GM23338 (cell line): ENCODE data around the gene EGFR. TPM values are rescaled to one million over a fixed set of nuclear protein-coding genes. Genes with fewer than 3 reads are reported as not detected.

Experiments
- ATAC-seq: fragments of 200-7000 bp; cut with Tn5 transposase; 3 replicates; pipeline ENCODE4 v1.9.1; 2020
- DNase-seq: peaks from one replicate; pipeline ENCODE4 v3.0.0-alpha.2; 2015; ENCODE audit warnings: low spot score
- H2AFZ ChIP-seq: fragments of 200-600 bp; sonication (generic); 2 replicates; pipeline ENCODE4 v1.8.0; 2016; ENCODE audit warnings: antibody characterized with exemption, mild to moderate bottlenecking, moderate library complexity
- H3F3A ChIP-seq: fragments of 200-600 bp; sonication (generic); replicated peaks from 2 replicates; pipeline ENCODE4 v1.8.0; 2017; ENCODE audit warnings: antibody characterized with exemption, mixed run types, low read depth
- H3K27ac ChIP-seq: fragments of 200-600 bp; sonication (generic); 2 replicates; pipeline ENCODE4 v1.6.1; 2016; ENCODE audit warnings: low read depth
- H3K27me3 ChIP-seq: fragments of 200-600 bp; sonication (generic); 2 replicates; pipeline ENCODE4 v1.8.0; 2016; ENCODE audit warnings: mild to moderate bottlenecking, mixed run types, moderate library complexity; ENCODE audit not compliant: insufficient read depth
- H3K36me3 ChIP-seq: fragments of 200-600 bp; sonication (generic); 2 replicates; pipeline ENCODE4 v1.8.0; 2016; ENCODE audit warnings: mild to moderate bottlenecking; ENCODE audit not compliant: insufficient read depth
- H3K4me1 ChIP-seq: fragments of 200-600 bp; sonication (generic); 2 replicates; pipeline ENCODE4 v1.8.0; 2016; ENCODE audit warnings: mild to moderate bottlenecking, moderate library complexity; ENCODE audit not compliant: insufficient read depth
- H3K4me2 ChIP-seq: fragments of 200-600 bp; sonication (generic); 2 replicates; pipeline ENCODE4 v1.7.1; 2017; ENCODE audit warnings: mixed run types
- H3K4me3 ChIP-seq: fragments of 200-600 bp; sonication (generic); 2 replicates; pipeline ENCODE4 v1.6.1; 2016; ENCODE audit warnings: mixed run types
- H3K79me2 ChIP-seq: fragments of 200-600 bp; sonication (generic); replicated peaks from 2 replicates; pipeline ENCODE4 v1.8.0; 2017; ENCODE audit warnings: mild to moderate bottlenecking; ENCODE audit not compliant: insufficient read depth
- H3K9me2 ChIP-seq: fragments of 200-600 bp; sonication (generic); 2 replicates; pipeline ENCODE4 v1.8.0; 2017; ENCODE audit not compliant: insufficient read depth
- H4K20me1 ChIP-seq: fragments of 200-600 bp; sonication (generic); replicated peaks from 2 replicates; pipeline ENCODE4 v1.8.0; 2017; ENCODE audit warnings: mild to moderate bottlenecking; ENCODE audit not compliant: insufficient read depth
- H3K27ac Mint-ChIP-seq: 2 replicates; pipeline ENCODE4 v1.8.0; 2020; ENCODE audit warnings: inconsistent platforms, mild to moderate bottlenecking, moderate library complexity, mixed read lengths
- H3K27me3 Mint-ChIP-seq: 3 replicates; pipeline ENCODE4 v1.8.0; 2022; ENCODE audit warnings: low read depth, mild to moderate bottlenecking, moderate library complexity, mixed read lengths, inconsistent platforms; ENCODE audit not compliant: insufficient read depth, poor library complexity
- H3K36me3 Mint-ChIP-seq: 3 replicates; pipeline ENCODE4 v1.8.0; 2021; ENCODE audit warnings: low read depth, mild to moderate bottlenecking, inconsistent platforms, moderate library complexity, mixed read lengths
- H3K4me1 Mint-ChIP-seq: 3 replicates; pipeline ENCODE4 v1.8.0; 2020; ENCODE audit warnings: mild to moderate bottlenecking, inconsistent platforms, mixed read lengths
- H3K4me3 Mint-ChIP-seq: 3 replicates; pipeline ENCODE4 v1.8.0; 2021; ENCODE audit warnings: moderate library complexity, mild to moderate bottlenecking, inconsistent platforms, mixed read lengths
- H3K9me3 Mint-ChIP-seq: 3 replicates; pipeline ENCODE4 v1.8.0; 2020; ENCODE audit warnings: moderate library complexity, mild to moderate bottlenecking, inconsistent platforms, mixed read lengths
- CREB1 ChIP-seq: fragments of 250-450 bp; sonication (Bioruptor Pico); IDR thresholded peaks from 2 replicates; pipeline ENCODE4 v1.5.0; 2020; ENCODE audit warnings: low read depth, mild to moderate bottlenecking, moderate library complexity
- EZH2 ChIP-seq: fragments of 200-600 bp; sonication (generic); IDR thresholded peaks from one replicate; pipeline ENCODE4 v1.8.0; 2017; ENCODE audit warnings: antibody characterized with exemption, mild to moderate bottlenecking, low read depth; ENCODE audit not compliant: unreplicated experiment
- JUNB ChIP-seq: IDR thresholded peaks from one replicate; pipeline ENCODE4 v1.6.1; 2016; ENCODE audit warnings: antibody characterized with exemption; ENCODE audit not compliant: unreplicated experiment
- NANOG ChIP-seq: IDR thresholded peaks from 2 replicates; pipeline ENCODE4 v1.6.1; 2016; ENCODE audit warnings: antibody characterized with exemption, borderline replicate concordance
- STAT1 ChIP-seq: IDR thresholded peaks from one replicate; pipeline ENCODE4 v1.6.1; 2016; ENCODE audit warnings: antibody characterized with exemption; ENCODE audit not compliant: unreplicated experiment
- ZNF114 ChIP-seq: fragments of 250-450 bp; sonication (Bioruptor Pico); IDR thresholded peaks from 2 replicates; pipeline ENCODE4 v1.5.0; 2020; ENCODE audit warnings: mild to moderate bottlenecking, moderate library complexity
- ZNF331 ChIP-seq: fragments of 250-450 bp; sonication (Bioruptor Pico); IDR thresholded peaks from 2 replicates; pipeline ENCODE4 v1.5.0; 2020; ENCODE audit warnings: low read depth, mild to moderate bottlenecking, moderate library complexity
- polyA plus RNA-seq: library from polyadenylated mRNA; unstranded; fragments of >200 nt; fragmentation: Nextera tagmentation; extraction: Ambion mirVana; gene quantifications from 2 replicates; pipeline ENCODE4 v1.2.1, GENCODE V29; 2016
- total RNA-seq: library from RNA; depleted of rRNA; stranded (reverse); fragments of >200 nt; shearing (Covaris generic); gene quantifications from 2 replicates; pipeline ENCODE4 v1.2.3, GENCODE V29; 2014
- TF ChIP-seq, protein P1 (sequence below), 2 experiments: fragments of 200-600 bp in 1 of 2; sonication (generic) in 1 of 2; conservative IDR thresholded peaks; 2 replicates each; pipeline versions ENCODE4 v1.5.1 to v1.6.1; 2016 to 2017; ENCODE audit warnings: antibody characterized with exemption in 2 of 2, low read depth in 2 of 2, mild to moderate bottlenecking in 2 of 2, moderate library complexity in 1 of 2
- TF ChIP-seq, protein P2 (sequence below): IDR thresholded peaks from one replicate; pipeline ENCODE4 v1.6.1; 2018; ENCODE audit warnings: antibody characterized with exemption; ENCODE audit not compliant: unreplicated experiment
- TF ChIP-seq, protein P3 (sequence below): IDR thresholded peaks from 2 replicates; pipeline ENCODE4 v1.6.1; 2016; ENCODE audit warnings: antibody characterized with exemption

The EGFR gene
- total and polyA plus RNA-seq, 2 experiments from 2014 or later: 1.5 to 4.5 TPM

DNA sequence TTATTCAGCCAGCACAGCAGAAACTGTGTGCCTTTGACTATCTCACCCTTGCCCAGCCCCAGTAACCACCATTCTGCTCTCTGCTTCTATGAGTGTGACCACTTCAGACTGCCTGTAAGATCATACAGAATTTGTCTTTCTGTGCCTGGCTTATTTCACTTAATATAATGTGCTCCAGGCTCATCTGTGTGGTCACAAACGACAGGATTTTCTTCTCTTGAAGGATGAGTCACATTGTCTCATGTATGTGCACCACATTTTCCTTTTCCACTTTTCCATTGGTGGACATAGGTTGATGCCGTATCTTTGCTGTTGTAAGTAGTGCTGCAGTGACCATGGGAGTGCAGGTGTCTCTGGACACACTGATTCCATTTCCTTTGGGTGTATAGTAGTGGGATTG lies 223.8 kb downstream of the EGFR start:
- Histone ChIP-seq H3K27ac (no peak overlapping the region), H3K9me2 (no peaks in the 10 kb centered on the region), H3K36me3 (no peaks in the 10 kb centered on the region), H3K4me2 (no peak overlapping the region), H2AFZ (no peak overlapping the region), H4K20me1 (no peaks in the 10 kb centered on the region), H3K4me3 (no peak overlapping the region), H3K79me2 (no peaks in the 10 kb centered on the region), H3K4me1 (no peaks in the 10 kb centered on the region), H3K27me3 (no peaks in the 10 kb centered on the region), H3F3A (no peaks in the 10 kb centered on the region)
- TF ChIP-seq CREB1 (no peak), ZNF114 (CRISPR knock-in tag) (no peak), STAT1 (no peak)
- TF ChIP-seq, protein P1, sequence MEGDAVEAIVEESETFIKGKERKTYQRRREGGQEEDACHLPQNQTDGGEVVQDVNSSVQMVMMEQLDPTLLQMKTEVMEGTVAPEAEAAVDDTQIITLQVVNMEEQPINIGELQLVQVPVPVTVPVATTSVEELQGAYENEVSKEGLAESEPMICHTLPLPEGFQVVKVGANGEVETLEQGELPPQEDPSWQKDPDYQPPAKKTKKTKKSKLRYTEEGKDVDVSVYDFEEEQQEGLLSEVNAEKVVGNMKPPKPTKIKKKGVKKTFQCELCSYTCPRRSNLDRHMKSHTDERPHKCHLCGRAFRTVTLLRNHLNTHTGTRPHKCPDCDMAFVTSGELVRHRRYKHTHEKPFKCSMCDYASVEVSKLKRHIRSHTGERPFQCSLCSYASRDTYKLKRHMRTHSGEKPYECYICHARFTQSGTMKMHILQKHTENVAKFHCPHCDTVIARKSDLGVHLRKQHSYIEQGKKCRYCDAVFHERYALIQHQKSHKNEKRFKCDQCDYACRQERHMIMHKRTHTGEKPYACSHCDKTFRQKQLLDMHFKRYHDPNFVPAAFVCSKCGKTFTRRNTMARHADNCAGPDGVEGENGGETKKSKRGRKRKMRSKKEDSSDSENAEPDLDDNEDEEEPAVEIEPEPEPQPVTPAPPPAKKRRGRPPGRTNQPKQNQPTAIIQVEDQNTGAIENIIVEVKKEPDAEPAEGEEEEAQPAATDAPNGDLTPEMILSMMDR (conservative IDR thresholded peaks at IDR 0.05; ENCODE audit: low read depth in 2 of 2): no peak
- Mint-ChIP-seq H3K9me3 (no peaks in the 10 kb centered on the region), H3K27me3 (peaks cover 4% of the 10 kb centered on the region), H3K36me3 (no peaks in the 10 kb centered on the region), H3K4me3 (no peak overlapping the region), H3K27ac (no peak overlapping the region), H3K4me1 (peaks cover 2% of the 10 kb centered on the region; the same call in 1 of the 3 replicates)
- DNase-seq (no peak), ATAC-seq (no peak)

DNA sequence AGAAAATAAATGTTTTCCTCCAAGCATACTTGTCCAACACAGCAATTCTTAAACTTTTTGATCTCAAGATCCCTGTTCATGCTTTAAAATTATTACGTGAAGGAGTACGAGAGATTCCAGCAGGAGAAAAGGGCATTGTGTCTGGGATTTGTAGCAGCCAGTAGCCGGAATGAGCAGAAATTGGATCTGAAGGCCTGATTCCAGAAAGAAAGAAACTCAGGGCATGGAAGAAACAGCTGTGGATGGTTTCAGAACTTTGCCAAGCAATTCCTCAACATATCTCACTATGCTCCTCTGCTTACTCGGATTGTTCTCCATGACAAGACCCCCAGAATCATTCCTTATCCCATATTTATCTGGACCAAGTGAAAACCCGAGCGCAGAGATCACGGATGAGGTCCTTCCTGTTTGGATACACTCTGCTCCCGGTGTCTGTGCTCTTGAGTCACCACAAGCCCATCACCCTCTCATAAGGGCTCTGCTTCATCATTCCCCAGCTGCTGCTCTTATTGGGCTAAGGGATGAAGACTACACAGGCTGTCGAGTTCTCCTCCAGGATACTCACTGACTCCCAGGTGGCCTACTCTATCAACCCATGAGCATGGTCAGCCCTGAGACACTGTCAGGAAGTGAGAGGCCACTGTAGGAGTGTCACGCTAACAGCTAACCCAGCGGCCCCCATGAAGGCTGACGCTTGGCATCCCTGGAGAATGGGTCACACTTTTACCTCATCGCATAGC lies 225.4 kb downstream of the EGFR start:
- Histone ChIP-seq H3K4me1 (no peaks in the 10 kb centered on the region), H3K4me3 (no peak overlapping the region), H3F3A (no peaks in the 10 kb centered on the region), H3K27ac (no peak overlapping the region), H4K20me1 (no peaks in the 10 kb centered on the region), H3K36me3 (no peaks in the 10 kb centered on the region), H3K4me2 (no peak overlapping the region), H3K27me3 (no peaks in the 10 kb centered on the region), H2AFZ (no peak overlapping the region), H3K79me2 (no peaks in the 10 kb centered on the region), H3K9me2 (no peaks in the 10 kb centered on the region)
- peaks cover 4% of the 10 kb centered on the region for H3K27me3 Mint-ChIP-seq
- no peaks in the 10 kb centered on the region for H3K9me3 Mint-ChIP-seq
- DNase-seq (no peak), ATAC-seq (no peak)
- no peaks in the 10 kb centered on the region for H3K4me1 Mint-ChIP-seq
- H3K27ac Mint-ChIP-seq: no peak overlapping the region; the same call in 1 of the 2 replicates
- no peak overlapping the region for H3K4me3 Mint-ChIP-seq
- no peaks in the 10 kb centered on the region for H3K36me3 Mint-ChIP-seq
- no peak for TF ChIP-seq EZH2
- no peak for TF ChIP-seq JUNB
- TF ChIP-seq, protein P2, sequence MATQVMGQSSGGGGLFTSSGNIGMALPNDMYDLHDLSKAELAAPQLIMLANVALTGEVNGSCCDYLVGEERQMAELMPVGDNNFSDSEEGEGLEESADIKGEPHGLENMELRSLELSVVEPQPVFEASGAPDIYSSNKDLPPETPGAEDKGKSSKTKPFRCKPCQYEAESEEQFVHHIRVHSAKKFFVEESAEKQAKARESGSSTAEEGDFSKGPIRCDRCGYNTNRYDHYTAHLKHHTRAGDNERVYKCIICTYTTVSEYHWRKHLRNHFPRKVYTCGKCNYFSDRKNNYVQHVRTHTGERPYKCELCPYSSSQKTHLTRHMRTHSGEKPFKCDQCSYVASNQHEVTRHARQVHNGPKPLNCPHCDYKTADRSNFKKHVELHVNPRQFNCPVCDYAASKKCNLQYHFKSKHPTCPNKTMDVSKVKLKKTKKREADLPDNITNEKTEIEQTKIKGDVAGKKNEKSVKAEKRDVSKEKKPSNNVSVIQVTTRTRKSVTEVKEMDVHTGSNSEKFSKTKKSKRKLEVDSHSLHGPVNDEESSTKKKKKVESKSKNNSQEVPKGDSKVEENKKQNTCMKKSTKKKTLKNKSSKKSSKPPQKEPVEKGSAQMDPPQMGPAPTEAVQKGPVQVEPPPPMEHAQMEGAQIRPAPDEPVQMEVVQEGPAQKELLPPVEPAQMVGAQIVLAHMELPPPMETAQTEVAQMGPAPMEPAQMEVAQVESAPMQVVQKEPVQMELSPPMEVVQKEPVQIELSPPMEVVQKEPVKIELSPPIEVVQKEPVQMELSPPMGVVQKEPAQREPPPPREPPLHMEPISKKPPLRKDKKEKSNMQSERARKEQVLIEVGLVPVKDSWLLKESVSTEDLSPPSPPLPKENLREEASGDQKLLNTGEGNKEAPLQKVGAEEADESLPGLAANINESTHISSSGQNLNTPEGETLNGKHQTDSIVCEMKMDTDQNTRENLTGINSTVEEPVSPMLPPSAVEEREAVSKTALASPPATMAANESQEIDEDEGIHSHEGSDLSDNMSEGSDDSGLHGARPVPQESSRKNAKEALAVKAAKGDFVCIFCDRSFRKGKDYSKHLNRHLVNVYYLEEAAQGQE: no peak
- TF ChIP-seq STAT1: no peak
- TF ChIP-seq NANOG: no peak
- no peak for TF ChIP-seq ZNF331 (CRISPR knock-in tag)
- no peak for TF ChIP-seq ZNF114 (CRISPR knock-in tag)
- TF ChIP-seq CREB1: no peak
- TF ChIP-seq, protein P1 (conservative IDR thresholded peaks at IDR 0.05; ENCODE audit: low read depth in 2 of 2): no peak
- TF ChIP-seq, protein P3, sequence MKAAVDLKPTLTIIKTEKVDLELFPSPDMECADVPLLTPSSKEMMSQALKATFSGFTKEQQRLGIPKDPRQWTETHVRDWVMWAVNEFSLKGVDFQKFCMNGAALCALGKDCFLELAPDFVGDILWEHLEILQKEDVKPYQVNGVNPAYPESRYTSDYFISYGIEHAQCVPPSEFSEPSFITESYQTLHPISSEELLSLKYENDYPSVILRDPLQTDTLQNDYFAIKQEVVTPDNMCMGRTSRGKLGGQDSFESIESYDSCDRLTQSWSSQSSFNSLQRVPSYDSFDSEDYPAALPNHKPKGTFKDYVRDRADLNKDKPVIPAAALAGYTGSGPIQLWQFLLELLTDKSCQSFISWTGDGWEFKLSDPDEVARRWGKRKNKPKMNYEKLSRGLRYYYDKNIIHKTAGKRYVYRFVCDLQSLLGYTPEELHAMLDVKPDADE: no peak
